HepG2 (cell line): ENCODE results near the gene PRKAR2A. TPM values are rescaled to one million over a fixed set of nuclear protein-coding genes. Genes with fewer than 3 reads are reported as not detected.

Source experiments
- ATAC-seq: fragments of 200-7000 bp; cut with Tn5 transposase; 3 replicates; pipeline ENCODE4 v1.9.1; 2020; ENCODE audit warnings: mild to moderate bottlenecking, moderate library complexity
- BruUV-seq: library from RNA; stranded (reverse); fragments of 400-500 nt; replicated peaks from 2 replicates; lab custom pipeline; 2021; lab: Mats Ljungman, UMichigan
- CTCF ChIA-PET: fragments of 300-600 bp; formaldehyde crosslinking; extraction: SDS; loops from one replicate; lab custom pipeline; 2021; ENCODE audit warnings: low total read pairs, inconsistent platforms, low intra/inter-chr PET ratio; lab: Yijun Ruan, JAX
- POLR2A ChIA-PET: fragments of 350-600 bp; sonication (Branson Sonifier 250); formaldehyde crosslinking; loops from one replicate; lab custom pipeline; 2020; ENCODE audit warnings: antibody characterized with exemption, inconsistent platforms; lab: Yijun Ruan, JAX
- DNase-seq: peaks from one replicate; pipeline ENCODE4 v3.0.0-alpha.2; 2015; ENCODE audit warnings: low spot score
- FAIRE-seq: peaks from 3 replicates; lab custom pipeline; 2011; peaks lifted over from hg19 to GRCh38; lab: Jason Lieb, UNC
- H2AFZ ChIP-seq: one replicate; pipeline ENCODE4 v1.6.1; 2011; ENCODE audit warnings: low read length, inconsistent platforms
- H3K27ac ChIP-seq: fragments of 300-600 bp; 3 replicates; pipeline ENCODE4 v1.8.0; 2011; ENCODE audit warnings: mixed run types, mild to moderate bottlenecking, mixed read lengths, low read length, inconsistent platforms; ENCODE audit not compliant: insufficient read depth; ENCODE audit errors: extremely low read length
- H3K27me3 ChIP-seq, 2 experiments: fragments of 200-600 bp in 1 of 2; 2 replicates in 1 of 2; 3 replicates in 1 of 2; pipeline versions ENCODE4 v1.6.0 to v1.8.0; 2011; ENCODE audit warnings: low read length in 2 of 2, mild to moderate bottlenecking in 2 of 2, moderate library complexity in 2 of 2, inconsistent platforms in 1 of 2; ENCODE audit not compliant: insufficient read depth in 2 of 2, control insufficient read depth in 1 of 2
- H3K36me3 ChIP-seq, 2 experiments: fragments of 200-600 bp in 1 of 2; replicated peaks in 1 of 2; 2 replicates in 1 of 2; 3 replicates in 1 of 2; pipeline versions ENCODE4 v1.5.1 to v1.8.0; 2011; ENCODE audit warnings: low read length in 2 of 2, inconsistent platforms in 1 of 2; ENCODE audit not compliant: insufficient read depth in 2 of 2, control insufficient read depth in 1 of 2
- H3K4me1 ChIP-seq: 2 replicates; pipeline ENCODE4 v1.5.1; 2012; ENCODE audit warnings: low read length, inconsistent platforms; ENCODE audit not compliant: insufficient read depth
- H3K4me2 ChIP-seq: 2 replicates; pipeline ENCODE4 v1.6.0; 2011; ENCODE audit warnings: low read depth, low read length, inconsistent platforms
- H3K4me3 ChIP-seq, 3 experiments: fragments of 200-600 bp in 1 of 3; sonication (generic), shearing (Covaris generic) in 1 of 3; replicated peaks in 1 of 3; 2 replicates each; pipeline ENCODE4 v1.5.1; 2011 to 2016; ENCODE audit warnings: low read length in 3 of 3, inconsistent platforms in 2 of 3, low read depth in 2 of 3, mild to moderate bottlenecking in 2 of 3, control low read depth in 1 of 3, mixed read lengths in 1 of 3; ENCODE audit not compliant: insufficient read depth in 1 of 3
- H3K79me2 ChIP-seq: one replicate; pipeline ENCODE4 v1.6.1; 2011; ENCODE audit warnings: low read length, inconsistent platforms; ENCODE audit not compliant: insufficient read depth
- H3K9ac ChIP-seq: 2 replicates; pipeline ENCODE4 v1.6.0; 2011; ENCODE audit warnings: mild to moderate bottlenecking, low read depth, low read length, inconsistent platforms; ENCODE audit not compliant: insufficient read depth
- H3K9me3 ChIP-seq: 2 replicates; pipeline ENCODE4 v1.5.1; 2012; ENCODE audit warnings: mild to moderate bottlenecking, low read length
- H4K20me1 ChIP-seq: 2 replicates; pipeline ENCODE4 v1.6.0; 2011; ENCODE audit warnings: inconsistent platforms, mild to moderate bottlenecking, low read length, moderate library complexity; ENCODE audit not compliant: insufficient read depth
- ELF4 ChIP-seq: sonication (generic); formaldehyde crosslinking; IDR thresholded peaks from 2 replicates; pipeline ENCODE4 v1.5.0; 2020; ENCODE audit warnings: missing genetic modification reagents, mild to moderate bottlenecking, moderate library complexity, borderline replicate concordance
- SNAPC4 ChIP-seq: sonication (generic); formaldehyde crosslinking; IDR thresholded peaks from 2 replicates; pipeline ENCODE4 v1.4.0; 2020; ENCODE audit warnings: mild to moderate bottlenecking, missing genetic modification reagents
- TEAD3 ChIP-seq: optimal IDR thresholded peaks from 2 replicates; pipeline ENCODE3; 2016; ENCODE audit warnings: borderline replicate concordance
- ZBTB39 ChIP-seq: sonication (generic); formaldehyde crosslinking; IDR thresholded peaks from 2 replicates; pipeline ENCODE4 v1.5.0; 2020; ENCODE audit warnings: missing genetic modification reagents
- ZEB1 ChIP-seq: IDR thresholded peaks from 2 replicates; pipeline ENCODE4 v1.6.1; 2012; ENCODE audit warnings: mild to moderate bottlenecking, low read depth, inconsistent platforms; ENCODE audit not compliant: insufficient replicate concordance
- ZNF615 ChIP-seq: sonication (generic); formaldehyde crosslinking; IDR thresholded peaks from 2 replicates; pipeline ENCODE4 v1.5.0; 2020; ENCODE audit warnings: mild to moderate bottlenecking, missing genetic modification reagents, borderline replicate concordance
- ZNF672 ChIP-seq: sonication (generic); formaldehyde crosslinking; IDR thresholded peaks from 2 replicates; pipeline ENCODE4 v1.8.1; 2022; ENCODE audit warnings: missing genetic modification reagents
- in situ Hi-C: cut with HindIII; loops from 2 replicates; pipeline ENCODE4 v1.10.0; 2017; ENCODE audit warnings: low pct_unique_long_range_greater_than_20kb; ENCODE audit not compliant: extremely low pct_ligation_motif_present
- intact Hi-C: fragments of 100-400 bp; cut with micrococcal nuclease; formaldehyde crosslinking; loops from one replicate; pipeline ENCODE4 v1.10.0; 2022; ENCODE audit not compliant: unreplicated experiment
- polyA plus RNA-seq, 8 experiments: library from polyadenylated mRNA; depleted of rRNA in 3 of 8; stranded (reverse) in 7 of 8; unstranded in 1 of 8; fragments of >200 nt; fragmentation: Illumina TruSeq in 4 of 8; extraction: Trizol in 4 of 8; gene quantifications; 2 replicates each; pipeline versions ENCODE4 v1.2.1 to v1.2.3, GENCODE V29; 2011 to 2016; ENCODE audit warnings: low read depth in 4 of 8, missing spikeins in 1 of 8, mixed read lengths in 1 of 8; ENCODE audit not compliant: insufficient read depth in 1 of 8
- total RNA-seq, 5 experiments: library from RNA; depleted of rRNA; stranded (reverse); fragments of >200 nt; fragmentation: Illumina TruSeq; extraction: Trizol; gene quantifications; 2 replicates each; pipeline ENCODE4 v1.2.3, GENCODE V29; 2016; ENCODE audit warnings: low read depth in 1 of 5
- TF ChIP-seq, protein P1 (sequence below): sonication (generic); formaldehyde crosslinking; IDR thresholded peaks from 2 replicates; pipeline ENCODE4 v1.5.0; 2020; ENCODE audit warnings: mild to moderate bottlenecking, missing genetic modification reagents
- TF ChIP-seq, protein P2 (sequence below): sonication (generic); formaldehyde crosslinking; IDR thresholded peaks from 2 replicates; pipeline ENCODE4 v1.8.0; 2023; ENCODE audit warnings: mild to moderate bottlenecking, missing genetic modification reagents

The PRKAR2A gene
- total and polyA plus RNA-seq, 2 of the 13 experiments (the other 11 are each of a cell fraction or from before 2014, with no cell fraction given), result 11.8 to 29.2 TPM

GRCh38 chr3:48716508-48716981 is 131.1 kb downstream of the PRKAR2A start (continued):
- no peak for TF ChIP-seq ZNF615

GRCh38 chr3:48715174-48715800 is 132.4 kb downstream of the PRKAR2A start:
- FAIRE-seq (no peak), DNase-seq (no peak), ATAC-seq (no peak)
- H3K27me3 ChIP-seq, result no peaks in the 10 kb centered on the region; a peak in 1 of 5 replicates
- H3K27ac ChIP-seq, result no peak overlapping the region
- in situ Hi-C loops (no loop called here), intact Hi-C loops (no loop called here)
- H3K36me3 ChIP-seq, result peaks cover 8 to 22% of the 10 kb centered on the region in 2 experiments
- POLR2A ChIA-PET, result interaction anchor here (3.3 to 5.3 kb wide), 2 partner anchors 8 to 24 kb away, joined by 20 to 59 read pairs; no protein-coding TSS in a partner anchor
- H2AFZ ChIP-seq, result no peak overlapping the region
- no TSS peak for BruUV-seq
- H3K4me1 ChIP-seq, result peaks cover 63% of the 10 kb centered on the region
- H4K20me1 ChIP-seq, result peaks cover 43% of the 10 kb centered on the region
- H3K4me2 ChIP-seq, result peak overlapping the region; percentile 75
- H3K9me3 ChIP-seq, result no peaks in the 10 kb centered on the region
- CTCF ChIA-PET, result no interaction called here
- H3K4me3 ChIP-seq, result peak overlapping the region; percentile 96 to 98 (median 97); a peak in 5 of 6 replicates
- H3K79me2 ChIP-seq, result peaks cover 66% of the 10 kb centered on the region
- H3K9ac ChIP-seq, result peak overlapping the region; percentile 100
- TF ChIP-seq, protein P1, sequence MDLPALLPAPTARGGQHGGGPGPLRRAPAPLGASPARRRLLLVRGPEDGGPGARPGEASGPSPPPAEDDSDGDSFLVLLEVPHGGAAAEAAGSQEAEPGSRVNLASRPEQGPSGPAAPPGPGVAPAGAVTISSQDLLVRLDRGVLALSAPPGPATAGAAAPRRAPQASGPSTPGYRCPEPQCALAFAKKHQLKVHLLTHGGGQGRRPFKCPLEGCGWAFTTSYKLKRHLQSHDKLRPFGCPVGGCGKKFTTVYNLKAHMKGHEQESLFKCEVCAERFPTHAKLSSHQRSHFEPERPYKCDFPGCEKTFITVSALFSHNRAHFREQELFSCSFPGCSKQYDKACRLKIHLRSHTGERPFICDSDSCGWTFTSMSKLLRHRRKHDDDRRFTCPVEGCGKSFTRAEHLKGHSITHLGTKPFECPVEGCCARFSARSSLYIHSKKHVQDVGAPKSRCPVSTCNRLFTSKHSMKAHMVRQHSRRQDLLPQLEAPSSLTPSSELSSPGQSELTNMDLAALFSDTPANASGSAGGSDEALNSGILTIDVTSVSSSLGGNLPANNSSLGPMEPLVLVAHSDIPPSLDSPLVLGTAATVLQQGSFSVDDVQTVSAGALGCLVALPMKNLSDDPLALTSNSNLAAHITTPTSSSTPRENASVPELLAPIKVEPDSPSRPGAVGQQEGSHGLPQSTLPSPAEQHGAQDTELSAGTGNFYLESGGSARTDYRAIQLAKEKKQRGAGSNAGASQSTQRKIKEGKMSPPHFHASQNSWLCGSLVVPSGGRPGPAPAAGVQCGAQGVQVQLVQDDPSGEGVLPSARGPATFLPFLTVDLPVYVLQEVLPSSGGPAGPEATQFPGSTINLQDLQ (CRISPR knock-in tag), result no peak
- TF ChIP-seq ZNF672 (CRISPR knock-in tag) (no peak), ZBTB39 (CRISPR knock-in tag) (no peak), TEAD3 (CRISPR knock-in tag) (peak; percentile 11), SNAPC4 (no peak), ZEB1 (no peak), ELF4 (CRISPR knock-in tag) (no peak)
- TF ChIP-seq, protein P2, sequence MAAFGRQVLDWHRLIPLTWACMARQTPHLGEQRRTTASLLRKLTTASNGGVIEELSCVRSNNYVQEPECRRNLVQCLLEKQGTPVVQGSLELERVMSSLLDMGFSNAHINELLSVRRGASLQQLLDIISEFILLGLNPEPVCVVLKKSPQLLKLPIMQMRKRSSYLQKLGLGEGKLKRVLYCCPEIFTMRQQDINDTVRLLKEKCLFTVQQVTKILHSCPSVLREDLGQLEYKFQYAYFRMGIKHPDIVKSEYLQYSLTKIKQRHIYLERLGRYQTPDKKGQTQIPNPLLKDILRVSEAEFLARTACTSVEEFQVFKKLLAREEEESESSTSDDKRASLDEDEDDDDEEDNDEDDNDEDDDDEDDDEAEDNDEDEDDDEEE (CRISPR knock-in tag), result no peak
